OCI-LY7 (cell line): ENCODE measurements around the gene MRPS2.
"Not testable (repeated sequence)": the region's sequence is repeated elsewhere in the genome, so short reads cannot be mapped to it uniquely, and the experiment has no call there.

Source experiments
- EZH2phosphoT487 ChIP-seq: fragments of 200-600 bp; sonication (generic); IDR thresholded peaks from 2 replicates; pipeline ENCODE4 v1.6.1; 2018; ENCODE audit warnings: low read depth, borderline replicate concordance, mild to moderate bottlenecking, mixed run types, antibody characterized with exemption, low read length, moderate library complexity, mixed read lengths
- TF ChIP-seq, protein P1 (sequence below): fragments of 200-600 bp; sonication (generic); conservative IDR thresholded peaks from 2 replicates; pipeline ENCODE4 v1.5.1; 2014; ENCODE audit warnings: mild to moderate bottlenecking, antibody characterized with exemption, low read length, moderate library complexity, mixed read lengths

DNA sequence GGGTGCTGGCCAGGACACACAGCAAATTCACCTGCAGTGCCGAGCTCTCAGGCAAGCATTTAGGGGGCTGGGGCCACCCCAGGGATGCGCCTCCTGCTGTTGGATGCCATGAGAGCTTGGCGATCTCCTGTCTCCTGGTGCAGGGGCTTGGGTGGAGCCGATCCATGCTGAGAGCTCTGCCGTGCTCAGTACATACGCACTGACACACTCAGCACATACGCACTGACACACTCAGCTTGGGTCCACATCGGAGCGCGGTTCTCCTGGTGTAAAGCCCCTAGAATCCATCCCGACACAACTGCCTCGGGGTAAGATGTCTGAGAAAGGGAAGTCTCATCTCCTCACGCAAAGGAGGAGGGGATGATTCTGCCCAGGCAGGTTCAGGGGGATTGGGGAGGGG, 35.1 kb downstream of the MRPS2 start:
- TF ChIP-seq, protein P1, sequence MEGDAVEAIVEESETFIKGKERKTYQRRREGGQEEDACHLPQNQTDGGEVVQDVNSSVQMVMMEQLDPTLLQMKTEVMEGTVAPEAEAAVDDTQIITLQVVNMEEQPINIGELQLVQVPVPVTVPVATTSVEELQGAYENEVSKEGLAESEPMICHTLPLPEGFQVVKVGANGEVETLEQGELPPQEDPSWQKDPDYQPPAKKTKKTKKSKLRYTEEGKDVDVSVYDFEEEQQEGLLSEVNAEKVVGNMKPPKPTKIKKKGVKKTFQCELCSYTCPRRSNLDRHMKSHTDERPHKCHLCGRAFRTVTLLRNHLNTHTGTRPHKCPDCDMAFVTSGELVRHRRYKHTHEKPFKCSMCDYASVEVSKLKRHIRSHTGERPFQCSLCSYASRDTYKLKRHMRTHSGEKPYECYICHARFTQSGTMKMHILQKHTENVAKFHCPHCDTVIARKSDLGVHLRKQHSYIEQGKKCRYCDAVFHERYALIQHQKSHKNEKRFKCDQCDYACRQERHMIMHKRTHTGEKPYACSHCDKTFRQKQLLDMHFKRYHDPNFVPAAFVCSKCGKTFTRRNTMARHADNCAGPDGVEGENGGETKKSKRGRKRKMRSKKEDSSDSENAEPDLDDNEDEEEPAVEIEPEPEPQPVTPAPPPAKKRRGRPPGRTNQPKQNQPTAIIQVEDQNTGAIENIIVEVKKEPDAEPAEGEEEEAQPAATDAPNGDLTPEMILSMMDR = not testable (repeated sequence)
- TF ChIP-seq EZH2phosphoT487 = not testable (repeated sequence)
